CD4-positive, alpha-beta T cell (primary cell): ENCODE data around the gene SLC35B4. TPM values are rescaled to one million over a fixed set of nuclear protein-coding genes. Genes with fewer than 3 reads are reported as not detected.

Experiments used
- ATAC-seq: fragments of 200-7000 bp; cut with Tn5 transposase; one replicate; pipeline ENCODE4 v1.10.0; 2022; ENCODE audit warnings: mild to moderate bottlenecking; ENCODE audit not compliant: poor library complexity
- CTCF ChIA-PET: fragments of 350-600 bp; sonication (Branson Sonifier 250); formaldehyde crosslinking; loops from one replicate; lab custom pipeline; 2021; ENCODE audit warnings: antibody characterized with exemption, inconsistent platforms; lab: Charles Lee
- POLR2A ChIA-PET: fragments of 350-600 bp; sonication (Branson Sonifier 250); formaldehyde crosslinking; loops from one replicate; lab custom pipeline; 2021; ENCODE audit warnings: antibody characterized with exemption, inconsistent platforms; lab: Charles Lee
- DNase-seq, 14 experiments: peaks; one replicate each; pipeline ENCODE4 v3.0.0-alpha.2; 2013 to 2020; ENCODE audit warnings: mixed read lengths in 2 of 14
- H3K27ac ChIP-seq, 2 donors: one replicate each; pipeline versions ENCODE4 v1.5.1 to v1.7.0; 2013; ENCODE audit warnings: low read length in 2 of 2, low read depth in 1 of 2, mild to moderate bottlenecking in 1 of 2
- H3K27me3 ChIP-seq, 2 experiments: 1 replicate in 1 of 2; 2 replicates in 1 of 2; pipeline versions ENCODE4 v1.6.1 to v1.7.0; 2013; ENCODE audit warnings: low read length in 2 of 2, control low read depth in 1 of 2, mild to moderate bottlenecking in 1 of 2, moderate library complexity in 1 of 2; ENCODE audit not compliant: insufficient read depth in 2 of 2, control insufficient read depth in 1 of 2
- H3K36me3 ChIP-seq: one replicate; pipeline ENCODE4 v1.6.1; 2013; ENCODE audit warnings: low read length, control low read depth; ENCODE audit not compliant: insufficient read depth
- H3K4me1 ChIP-seq: one replicate; pipeline ENCODE4 v1.6.1; 2013; ENCODE audit warnings: low read length, control low read depth; ENCODE audit not compliant: insufficient read depth
- H3K4me3 ChIP-seq: one replicate; pipeline ENCODE4 v1.5.1; 2013; ENCODE audit warnings: mild to moderate bottlenecking, low read length, moderate library complexity
- H3K9me3 ChIP-seq, 2 experiments: 1 replicate in 1 of 2; 2 replicates in 1 of 2; pipeline versions ENCODE4 v1.6.1 to v1.7.0; 2013; ENCODE audit warnings: low read length in 2 of 2, mild to moderate bottlenecking in 2 of 2, control low read depth in 1 of 2, moderate library complexity in 1 of 2; ENCODE audit not compliant: control insufficient read depth in 1 of 2, insufficient read depth in 1 of 2
- H3K27ac Mint-ChIP-seq: one replicate; pipeline ENCODE4 v1.8.0; 2020; ENCODE audit warnings: mixed read lengths
- H3K27me3 Mint-ChIP-seq: one replicate; pipeline ENCODE4 v1.8.0; 2021; ENCODE audit warnings: mixed read lengths
- H3K36me3 Mint-ChIP-seq: one replicate; pipeline ENCODE4 v1.8.0; 2021; ENCODE audit warnings: low read depth, mixed read lengths
- H3K4me1 Mint-ChIP-seq: one replicate; pipeline ENCODE4 v1.8.0; 2021; ENCODE audit warnings: low read depth, mixed read lengths
- H3K4me3 Mint-ChIP-seq: one replicate; pipeline ENCODE4 v1.8.0; 2020; ENCODE audit warnings: mild to moderate bottlenecking, mixed read lengths
- H3K9me3 Mint-ChIP-seq: one replicate; pipeline ENCODE4 v1.8.0; 2020; ENCODE audit warnings: mixed read lengths
- intact Hi-C, 2 experiments: fragments of 100-400 bp; cut with DNase I in 1 of 2; cut with micrococcal nuclease in 1 of 2; formaldehyde crosslinking; loops; one replicate each; pipeline versions ENCODE4 v1.15.1 to v1.9.0; 2023 to 2025; cut with DNase I, micrococcal nuclease
- total RNA-seq, 174 experiments: library from RNA in 2 of 174; stranded (reverse) in 2 of 174; gene quantifications; one replicate each; pipeline ENCODE4 v1.2.3 and lab custom pipeline; 2021 to 2026
- TF ChIP-seq, protein P1 (sequence below): fragments of 200-600 bp; IDR thresholded peaks from one replicate; pipeline ENCODE4 v1.8.0; 2022; ENCODE audit warnings: antibody characterized with exemption, mild to moderate bottlenecking

The SLC35B4 gene
- total RNA-seq, 2 experiments from 2014 or later, result 5.8 to 7.8 TPM

- Histone ChIP-seq H3K27me3 (no peaks in the 10 kb centered on the region), H3K9me3 (no peaks in the 10 kb centered on the region), H3K27ac (no peak overlapping the region), H3K4me1 (no peaks in the 10 kb centered on the region), H3K36me3 (peaks cover 29% of the 10 kb centered on the region), H3K4me3 (no peak overlapping the region)
- TF ChIP-seq, protein P1, sequence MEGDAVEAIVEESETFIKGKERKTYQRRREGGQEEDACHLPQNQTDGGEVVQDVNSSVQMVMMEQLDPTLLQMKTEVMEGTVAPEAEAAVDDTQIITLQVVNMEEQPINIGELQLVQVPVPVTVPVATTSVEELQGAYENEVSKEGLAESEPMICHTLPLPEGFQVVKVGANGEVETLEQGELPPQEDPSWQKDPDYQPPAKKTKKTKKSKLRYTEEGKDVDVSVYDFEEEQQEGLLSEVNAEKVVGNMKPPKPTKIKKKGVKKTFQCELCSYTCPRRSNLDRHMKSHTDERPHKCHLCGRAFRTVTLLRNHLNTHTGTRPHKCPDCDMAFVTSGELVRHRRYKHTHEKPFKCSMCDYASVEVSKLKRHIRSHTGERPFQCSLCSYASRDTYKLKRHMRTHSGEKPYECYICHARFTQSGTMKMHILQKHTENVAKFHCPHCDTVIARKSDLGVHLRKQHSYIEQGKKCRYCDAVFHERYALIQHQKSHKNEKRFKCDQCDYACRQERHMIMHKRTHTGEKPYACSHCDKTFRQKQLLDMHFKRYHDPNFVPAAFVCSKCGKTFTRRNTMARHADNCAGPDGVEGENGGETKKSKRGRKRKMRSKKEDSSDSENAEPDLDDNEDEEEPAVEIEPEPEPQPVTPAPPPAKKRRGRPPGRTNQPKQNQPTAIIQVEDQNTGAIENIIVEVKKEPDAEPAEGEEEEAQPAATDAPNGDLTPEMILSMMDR, result no peak
- DNase-seq (peak in 3 of 14 experiments; percentile 8 to 45 (median 43)), ATAC-seq (no peak)
- H3K36me3 Mint-ChIP-seq, result peaks cover 52% of the 10 kb centered on the region
- H3K4me3 Mint-ChIP-seq, result no peak overlapping the region
- no peaks in the 10 kb centered on the region for H3K9me3 Mint-ChIP-seq
- POLR2A ChIA-PET, result no interaction called here
- CTCF ChIA-PET, result no interaction called here
- intact Hi-C loops, result no loop called here
- H3K4me1 Mint-ChIP-seq, result no peaks in the 10 kb centered on the region
- H3K27me3 Mint-ChIP-seq, result no peaks in the 10 kb centered on the region
- no peak overlapping the region for H3K27ac Mint-ChIP-seq
Observed at GRCh38 chr7:134293002-134293740, 23.6 kb downstream of the SLC35B4 start.

GRCh38 chr7:134290286-134290685 is 26.4 kb downstream of the SLC35B4 start:
- ChIA-PET CTCF (no interaction called here), POLR2A (no interaction called here)
- ATAC-seq (no peak), DNase-seq (no peak)
- TF ChIP-seq, protein P1, result no peak
- Mint-ChIP-seq H3K36me3 (peaks cover 28% of the 10 kb centered on the region), H3K27ac (no peak overlapping the region), H3K9me3 (no peaks in the 10 kb centered on the region), H3K27me3 (no peaks in the 10 kb centered on the region), H3K4me3 (no peak overlapping the region), H3K4me1 (no peaks in the 10 kb centered on the region)
- Histone ChIP-seq H3K36me3 (peaks cover 12% of the 10 kb centered on the region), H3K27me3 (no peaks in the 10 kb centered on the region), H3K27ac (no peak overlapping the region), H3K4me3 (no peak overlapping the region), H3K9me3 (no peaks in the 10 kb centered on the region), H3K4me1 (no peaks in the 10 kb centered on the region)
- intact Hi-C loops, result no loop called here

GRCh38 chr7:134289841-134290240 is 26.9 kb downstream of the SLC35B4 start:
- Histone ChIP-seq H3K4me3 (no peak overlapping the region), H3K9me3 (no peaks in the 10 kb centered on the region), H3K27ac (no peak overlapping the region), H3K36me3 (peaks cover 7% of the 10 kb centered on the region), H3K4me1 (no peaks in the 10 kb centered on the region), H3K27me3 (no peaks in the 10 kb centered on the region)
- TF ChIP-seq, protein P1, result no peak
- Mint-ChIP-seq H3K27me3 (no peaks in the 10 kb centered on the region), H3K4me1 (no peaks in the 10 kb centered on the region), H3K9me3 (no peaks in the 10 kb centered on the region), H3K27ac (no peak overlapping the region), H3K4me3 (no peak overlapping the region), H3K36me3 (peaks cover 23% of the 10 kb centered on the region)
- ATAC-seq (no peak), DNase-seq (no peak)
- CTCF ChIA-PET, result no interaction called here
- intact Hi-C loops, result no loop called here
- POLR2A ChIA-PET, result no interaction called here
